ENCODE measurements around the gene EEIG1.
A peak's percentile ranks its signal among the peaks of the same experiment; 100 is the strongest.

EEIG1 gene

DNA sequence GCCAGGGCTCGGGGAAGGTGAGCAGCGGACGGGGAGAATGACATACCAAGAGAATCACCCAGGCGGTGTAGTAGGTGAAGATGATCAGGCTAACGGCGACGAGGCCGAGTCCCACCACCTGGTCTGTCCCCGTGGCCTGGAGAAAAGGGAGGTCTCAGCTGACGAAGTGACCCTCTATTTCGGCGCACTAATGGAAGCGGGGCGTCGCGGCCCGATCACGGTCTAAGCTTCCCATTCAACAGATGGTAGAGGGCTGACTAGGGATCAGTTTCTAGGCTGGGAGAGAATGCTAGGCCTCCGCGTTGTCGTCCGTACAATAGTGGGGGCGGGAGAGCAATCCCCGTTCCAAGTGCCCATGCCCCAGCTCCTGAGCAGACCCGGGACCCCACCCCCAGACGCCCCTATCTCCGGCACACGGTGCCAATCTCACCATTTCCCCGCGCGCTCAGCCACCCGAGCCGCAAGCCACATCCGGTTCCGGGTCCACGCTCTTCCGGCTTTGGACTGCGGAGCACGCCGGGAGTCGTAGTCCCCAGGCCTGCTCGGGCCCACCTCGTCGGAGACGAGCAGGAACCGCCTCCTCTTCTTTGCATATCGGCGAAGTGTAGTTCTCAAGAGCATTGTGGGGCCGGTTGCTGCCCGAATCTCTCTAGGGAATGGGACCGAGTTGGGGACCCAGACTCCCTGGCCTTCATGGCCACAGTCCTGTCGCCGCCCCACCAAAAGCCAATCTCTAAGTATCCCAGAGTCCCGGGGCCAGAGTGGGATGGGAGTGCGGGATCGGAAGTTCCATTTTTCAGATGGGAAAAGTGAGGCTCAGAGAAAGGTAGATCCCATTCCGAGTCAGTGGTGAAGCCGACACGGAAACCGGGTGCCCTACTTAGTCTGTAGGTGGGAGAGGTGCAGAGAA lies 43.1 kb downstream of the EEIG1 start, which contains the start of gene DPM2:
Gene DPM2, minus strand, starts transcription at position 467 of the 910 bp plus-strand sequence. Its CDS starts 34 bp downstream, at position 433.
- peak; percentile 91 for DNase-seq

DNA sequence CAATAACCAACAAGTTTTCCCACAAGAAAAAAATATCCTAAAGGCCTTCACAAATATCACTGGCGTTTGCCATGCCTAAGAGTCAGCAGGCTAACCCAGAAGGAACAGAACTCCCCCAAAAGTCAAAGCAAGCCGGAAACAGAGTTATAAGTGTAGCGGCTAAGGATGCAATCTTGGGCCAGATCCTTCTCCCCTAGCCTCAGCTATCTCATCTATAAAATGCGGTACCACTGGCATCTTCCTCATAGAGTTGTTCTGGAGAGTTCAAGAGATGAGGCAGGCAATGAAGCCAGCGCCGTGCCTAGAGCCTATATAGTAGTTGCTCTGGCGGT lies 43.8 kb downstream of the EEIG1 start:
- no peak for DNase-seq

DNA sequence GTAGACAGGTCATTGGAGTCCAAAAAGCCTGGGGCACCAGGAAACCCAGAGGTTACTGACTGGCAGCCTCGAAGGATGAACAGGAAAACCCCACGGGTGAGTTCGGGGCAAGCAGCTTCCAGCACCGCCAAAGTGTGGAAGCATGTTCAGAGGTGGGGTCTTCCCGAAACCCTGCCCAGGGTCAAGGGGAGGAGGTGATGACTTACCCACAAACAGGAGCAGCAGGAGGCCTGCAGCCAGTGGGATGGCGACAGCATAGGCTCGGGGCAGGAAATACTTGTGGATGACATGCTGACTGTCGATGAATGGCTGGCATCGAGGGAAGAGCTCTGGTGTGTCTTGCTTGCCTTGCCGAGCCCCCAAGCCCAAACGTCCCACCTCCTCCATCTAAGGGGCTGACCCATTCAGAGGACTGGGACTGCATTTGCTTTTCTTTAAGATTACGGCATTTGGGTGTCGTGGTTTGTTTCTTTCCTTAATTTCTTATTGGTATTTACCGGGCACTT lies 44.4 kb downstream of the EEIG1 start:
- DNase-seq = no peak

DNA sequence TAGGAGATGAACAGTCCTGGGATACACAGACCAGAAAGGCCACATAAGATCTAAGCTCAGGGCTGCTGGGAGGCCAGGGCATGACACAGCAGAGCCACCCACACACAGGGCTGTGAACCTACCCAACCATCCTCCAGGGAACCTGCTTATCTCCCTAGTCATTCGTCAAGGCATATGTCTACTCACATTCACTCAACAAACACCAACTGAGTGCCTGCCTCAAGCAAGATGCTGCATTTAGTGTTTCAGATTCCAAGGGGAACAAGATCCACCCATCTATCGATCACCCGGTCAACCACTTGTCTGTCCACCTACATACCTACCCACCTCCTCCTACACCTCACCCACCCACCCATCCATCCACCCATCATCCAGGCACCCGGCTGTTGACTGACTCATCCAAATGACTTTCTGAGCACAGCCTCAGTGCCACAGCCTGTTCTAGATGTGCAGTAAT lies 45.0 kb downstream of the EEIG1 start:
- DNase-seq = peak; percentile 14

DNA sequence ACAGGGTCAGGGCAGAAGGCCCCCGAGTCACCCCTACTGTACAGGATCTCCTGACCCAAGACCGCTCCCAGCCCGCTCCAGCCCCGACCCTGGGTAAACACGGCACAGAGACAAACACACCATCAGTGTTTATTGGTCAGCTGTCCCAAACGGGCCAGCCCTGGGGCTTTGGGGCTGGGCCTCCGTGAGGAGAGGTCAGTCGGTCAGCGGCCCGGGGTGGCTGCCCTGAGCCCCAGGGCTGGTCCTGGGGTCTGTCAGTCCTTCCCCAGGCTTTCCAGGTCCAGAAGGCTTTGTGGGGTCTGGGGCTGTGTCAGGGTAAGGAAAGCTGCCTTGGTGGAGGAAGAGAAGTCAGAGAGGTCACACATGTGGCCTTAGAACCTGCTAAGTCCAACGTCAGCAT lies 45.8 kb downstream of the EEIG1 start:
- no peak for DNase-seq

DNA sequence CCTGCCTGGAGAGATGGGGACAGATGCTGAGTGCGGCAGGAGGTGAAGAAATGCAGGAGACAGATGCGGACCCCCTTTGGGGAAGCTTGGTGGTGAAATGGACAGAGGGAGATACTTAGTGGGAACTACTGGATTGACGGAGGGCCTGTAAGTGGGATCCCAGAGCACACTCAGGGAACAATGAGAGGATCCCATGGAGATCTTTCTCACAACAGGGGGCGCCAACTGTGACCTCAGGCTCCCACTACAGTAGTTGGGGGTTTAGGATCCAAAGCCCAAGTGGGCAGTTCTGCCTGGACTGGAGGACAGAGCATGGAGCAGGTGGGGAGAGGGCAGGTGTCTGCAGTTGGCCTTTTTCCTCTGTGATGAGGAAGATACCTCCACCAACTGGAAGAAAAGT lies 46.5 kb downstream of the EEIG1 start:
- DNase-seq = no peak

DNA sequence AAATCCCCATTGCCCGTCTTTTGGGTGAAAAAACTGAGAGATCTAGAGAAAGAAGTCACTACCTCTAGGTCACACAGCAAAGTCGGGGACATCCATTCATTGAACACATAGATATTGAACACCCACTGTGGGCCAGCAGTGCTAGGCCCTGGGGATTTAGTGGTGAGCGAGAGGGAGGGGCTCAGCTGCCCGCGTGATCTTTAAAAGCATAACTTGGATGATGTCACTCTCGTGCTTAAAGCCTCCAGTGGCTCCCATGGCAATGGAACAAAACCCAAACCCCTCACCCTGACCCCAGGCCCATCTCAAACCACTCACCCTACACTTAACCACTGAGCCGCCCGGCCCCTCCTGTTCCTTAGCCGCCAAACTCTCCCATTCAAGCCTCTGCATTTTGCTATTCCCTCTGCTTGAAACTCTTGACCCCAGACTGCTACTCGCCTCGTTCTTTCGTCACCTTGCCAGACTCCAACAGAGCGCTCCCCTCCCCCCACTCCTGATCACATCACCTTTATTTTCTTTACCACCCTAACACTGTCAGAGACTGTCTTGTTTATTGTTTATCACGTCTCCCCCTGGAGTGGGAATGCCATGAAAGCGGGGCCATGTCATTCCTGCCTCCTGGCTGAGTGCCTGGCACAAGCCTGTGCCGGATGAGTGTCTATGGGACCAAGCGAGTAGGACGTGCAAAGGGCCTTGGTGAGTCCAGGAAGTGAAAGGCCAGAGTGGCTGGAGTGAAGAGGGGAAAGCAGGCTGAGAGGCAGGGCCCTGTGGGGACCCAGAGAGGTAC lies 49.5 kb downstream of the EEIG1 start:
- peak; percentile 15 for DNase-seq
